ENCODE results near the gene EPSTI1.

DNA sequence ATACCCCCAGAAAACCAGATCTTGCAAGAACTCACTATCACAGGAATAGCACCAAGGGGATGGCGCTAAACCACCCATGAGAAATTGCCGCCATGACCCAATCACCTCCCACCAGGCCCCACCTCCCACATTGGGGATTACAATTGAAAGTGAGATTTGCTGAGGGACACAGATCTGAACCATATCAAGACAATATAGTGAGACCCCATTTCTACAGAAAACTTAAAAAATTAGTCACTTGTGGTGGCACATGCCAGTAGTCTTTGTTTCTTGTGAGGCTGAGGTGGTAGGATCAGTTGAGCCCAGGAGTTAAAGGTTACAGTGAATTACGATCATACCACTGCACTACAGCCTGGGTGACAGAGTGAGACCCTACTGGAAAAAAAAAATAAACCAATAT, 41.0 kb upstream of the EPSTI1 start:
- TF ChIP-seq, protein P1, sequence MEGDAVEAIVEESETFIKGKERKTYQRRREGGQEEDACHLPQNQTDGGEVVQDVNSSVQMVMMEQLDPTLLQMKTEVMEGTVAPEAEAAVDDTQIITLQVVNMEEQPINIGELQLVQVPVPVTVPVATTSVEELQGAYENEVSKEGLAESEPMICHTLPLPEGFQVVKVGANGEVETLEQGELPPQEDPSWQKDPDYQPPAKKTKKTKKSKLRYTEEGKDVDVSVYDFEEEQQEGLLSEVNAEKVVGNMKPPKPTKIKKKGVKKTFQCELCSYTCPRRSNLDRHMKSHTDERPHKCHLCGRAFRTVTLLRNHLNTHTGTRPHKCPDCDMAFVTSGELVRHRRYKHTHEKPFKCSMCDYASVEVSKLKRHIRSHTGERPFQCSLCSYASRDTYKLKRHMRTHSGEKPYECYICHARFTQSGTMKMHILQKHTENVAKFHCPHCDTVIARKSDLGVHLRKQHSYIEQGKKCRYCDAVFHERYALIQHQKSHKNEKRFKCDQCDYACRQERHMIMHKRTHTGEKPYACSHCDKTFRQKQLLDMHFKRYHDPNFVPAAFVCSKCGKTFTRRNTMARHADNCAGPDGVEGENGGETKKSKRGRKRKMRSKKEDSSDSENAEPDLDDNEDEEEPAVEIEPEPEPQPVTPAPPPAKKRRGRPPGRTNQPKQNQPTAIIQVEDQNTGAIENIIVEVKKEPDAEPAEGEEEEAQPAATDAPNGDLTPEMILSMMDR (IDR thresholded peaks at IDR 0.05), result no peak
- no peak for TF ChIP-seq ZFX (IDR thresholded peaks at IDR 0.05; ENCODE audit: borderline replicate concordance)
